ENCODE measurements around the gene XBP1.
"Not testable (repeated sequence)": the region's sequence is repeated elsewhere in the genome, so short reads cannot be mapped to it uniquely, and the experiment has no call there.

The XBP1 gene

DNA sequence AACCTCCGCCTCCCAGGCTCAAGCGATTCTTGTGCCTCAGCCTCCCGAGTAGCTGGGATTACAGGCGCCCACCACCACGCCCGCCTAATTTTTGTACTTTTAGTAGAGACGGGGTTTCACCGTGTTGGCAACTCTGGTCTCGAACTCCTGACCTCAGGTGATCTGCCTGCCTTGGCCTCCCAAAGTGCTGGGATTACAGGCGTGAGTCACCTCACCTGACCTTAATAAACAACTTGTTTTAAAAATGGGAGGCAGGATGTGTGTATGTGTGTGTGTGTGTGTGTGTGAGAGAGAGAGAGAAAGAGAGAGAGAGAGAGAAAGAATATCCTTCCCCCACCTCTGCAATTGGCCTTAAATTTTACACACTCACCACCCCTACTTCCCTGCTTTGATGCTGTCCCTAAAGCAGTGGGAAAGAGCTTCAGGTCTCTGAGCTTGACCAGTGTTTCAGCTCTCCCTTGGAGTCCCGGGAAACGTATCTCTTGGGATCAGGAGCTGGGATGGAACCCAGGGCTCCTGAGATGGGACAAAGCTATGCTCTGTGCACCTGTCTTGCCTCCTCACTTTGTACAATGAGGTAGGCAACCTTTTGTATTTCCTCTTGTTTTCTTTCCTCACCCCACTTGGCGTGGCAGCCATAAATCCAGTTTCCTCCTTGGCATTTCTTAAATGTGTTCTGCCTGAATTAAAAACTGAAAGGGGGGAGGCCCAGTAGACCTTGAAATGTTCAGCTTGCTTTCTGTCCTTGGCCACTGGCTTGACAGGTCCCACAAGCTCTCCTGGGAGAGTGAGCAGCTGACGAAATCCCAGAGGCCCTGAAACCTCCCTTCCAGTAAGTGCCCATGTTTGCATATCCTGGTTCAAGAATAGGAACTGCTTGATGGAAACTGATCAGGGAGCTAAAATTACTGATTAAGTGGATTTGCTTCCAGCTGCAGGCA lies 17.8 kb upstream of the XBP1 start:
- DNase-seq, result no peak

DNA sequence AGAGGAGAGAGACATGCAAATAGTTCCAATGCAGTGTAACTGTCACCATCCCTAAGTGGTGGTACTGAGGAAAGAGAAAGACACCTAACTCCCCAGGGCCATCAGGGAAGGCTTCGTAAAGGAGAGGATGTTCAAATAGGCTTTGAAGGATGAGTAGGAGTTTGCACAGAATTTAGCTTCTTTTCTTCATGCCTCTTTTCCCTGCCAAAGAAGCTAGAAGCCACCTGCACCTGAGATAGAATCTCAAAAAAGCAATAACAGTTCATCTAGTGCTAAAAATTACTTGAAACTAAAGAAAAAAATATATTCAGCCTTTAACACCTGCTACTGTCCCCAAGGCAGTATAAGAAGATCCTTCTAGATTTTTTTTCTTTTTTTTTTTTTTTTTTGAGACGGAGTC lies 16.7 kb upstream of the XBP1 start:
- no peak for DNase-seq

DNA sequence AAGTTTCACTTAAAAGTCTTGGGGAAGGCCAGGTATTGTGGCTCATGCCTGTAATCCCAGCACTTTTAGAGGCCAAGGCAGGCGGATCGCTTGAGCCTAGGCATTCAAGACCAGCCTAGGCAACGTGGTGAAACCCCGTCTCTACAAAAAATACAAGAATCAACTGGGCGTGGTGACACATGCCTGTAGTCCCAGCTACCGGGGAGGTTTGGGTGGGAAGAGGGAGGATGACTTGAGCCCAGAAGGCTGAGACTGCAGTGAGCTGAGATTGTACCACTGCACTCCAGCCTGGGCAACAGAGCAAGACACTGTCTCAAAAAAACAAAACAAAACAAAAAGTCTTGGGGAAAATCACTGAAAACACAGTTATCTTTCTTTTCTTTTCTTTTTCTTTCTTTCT lies 15.4 kb upstream of the XBP1 start:
- DNase-seq, result no peak

DNA sequence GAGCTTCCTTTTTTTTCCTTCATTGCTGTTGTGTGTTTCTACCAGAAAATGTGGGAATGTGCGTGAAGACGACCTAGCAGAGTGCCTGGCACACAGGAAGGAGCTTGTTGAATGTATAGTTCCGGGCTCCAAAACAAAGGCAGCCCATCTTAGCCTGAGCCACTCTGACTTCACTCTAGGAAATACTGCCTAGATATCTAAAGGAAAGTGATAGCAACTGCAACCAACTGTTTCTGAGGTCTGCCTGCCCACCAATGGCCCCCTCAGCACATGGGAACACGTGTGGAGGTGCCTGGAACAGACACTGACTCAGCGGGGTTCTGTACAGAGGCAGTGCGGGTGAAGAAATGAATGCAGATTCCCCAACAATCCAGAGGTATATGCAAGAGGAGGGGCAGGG lies 14.7 kb upstream of the XBP1 start:
- peak in 1 of 2 donors; percentile 30 for DNase-seq

DNA sequence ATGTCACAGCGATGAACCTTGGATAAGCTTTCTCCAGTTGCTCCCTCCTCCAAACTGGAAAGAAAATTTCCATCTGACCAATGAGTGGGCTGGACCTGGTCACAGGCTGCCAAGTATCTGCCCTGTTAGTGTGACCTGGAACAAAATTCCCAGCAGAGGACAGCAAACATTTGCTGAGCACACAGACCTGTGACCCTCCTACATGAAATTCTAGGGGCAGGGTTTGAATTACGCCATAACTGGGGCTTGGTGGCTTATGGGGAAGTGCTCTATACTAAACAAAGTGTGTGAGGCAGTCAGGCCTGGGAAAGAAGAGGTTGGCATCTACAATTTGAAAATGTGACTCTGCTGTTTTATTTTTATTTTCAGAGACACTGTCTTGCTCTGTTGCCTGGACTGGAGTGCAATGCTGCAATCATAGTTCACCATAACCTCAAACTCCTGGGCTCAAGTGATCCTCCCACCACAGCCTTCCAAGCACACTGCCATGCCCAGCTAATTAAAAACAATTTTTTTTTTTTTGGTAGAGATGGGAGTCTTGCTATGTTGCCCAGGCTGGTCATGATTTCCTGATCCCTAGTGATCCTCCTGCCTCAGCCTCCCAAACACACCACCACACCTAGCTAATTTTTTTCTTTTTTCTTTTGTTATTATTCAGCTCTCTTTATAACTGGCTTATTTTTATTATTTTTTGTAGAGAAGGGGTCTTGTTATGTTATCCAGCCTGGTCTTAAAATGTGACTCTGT lies 13.6 kb upstream of the XBP1 start:
- peak; percentile 93 to 98 for DNase-seq

DNA sequence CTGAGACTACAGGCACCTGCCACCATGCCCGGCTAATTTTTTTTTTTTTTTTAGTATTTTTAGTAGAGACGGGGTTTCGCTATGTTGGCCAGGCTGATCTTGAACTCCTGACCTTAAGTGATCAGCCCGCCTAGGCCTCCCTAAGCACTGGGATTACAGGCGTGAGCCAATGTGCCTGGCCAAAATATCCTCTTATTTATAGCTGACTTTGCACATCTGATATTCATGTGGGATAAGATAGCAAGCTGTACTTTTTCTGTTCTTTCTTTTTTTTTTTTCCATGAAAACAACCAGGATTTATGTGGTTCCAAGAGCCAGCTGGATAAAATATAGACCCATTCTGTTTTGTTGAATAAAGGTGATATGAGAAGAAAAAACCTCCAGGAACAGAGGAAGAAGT lies 12.1 kb upstream of the XBP1 start:
- no peak for DNase-seq

DNA sequence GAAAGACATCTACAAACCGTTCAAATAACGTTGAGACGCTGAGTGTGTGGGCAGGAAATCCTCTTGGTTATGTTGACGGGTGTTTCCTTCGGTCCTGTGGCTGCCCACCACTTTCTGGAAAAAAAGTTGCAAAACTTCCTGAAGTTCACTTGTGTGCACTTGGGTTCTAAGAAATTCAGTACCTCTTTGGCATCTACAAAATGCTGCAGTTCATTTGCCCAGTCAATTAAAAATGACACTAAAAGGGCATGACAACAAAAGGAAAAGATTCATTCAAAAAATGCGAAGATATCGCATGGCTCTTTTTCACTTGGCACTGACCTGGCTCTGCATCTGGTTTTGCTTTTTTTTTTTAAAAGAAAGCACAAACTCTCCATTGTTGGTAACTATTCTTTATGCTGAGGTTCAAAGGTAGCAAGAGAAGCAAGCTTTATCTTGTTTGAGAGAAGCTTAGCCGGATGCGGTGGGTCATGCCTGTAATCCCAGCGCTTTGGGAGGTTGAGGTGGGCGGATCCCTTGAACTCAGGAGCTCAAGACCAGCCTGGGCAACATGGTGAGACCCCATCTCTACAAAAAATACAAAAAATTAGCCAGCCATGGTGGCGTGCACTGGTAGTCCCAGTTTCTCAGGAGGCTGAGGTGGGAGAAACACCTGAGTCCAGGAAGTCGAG lies 10.6 kb upstream of the XBP1 start:
- peak; percentile 78 to 86 for DNase-seq

DNA sequence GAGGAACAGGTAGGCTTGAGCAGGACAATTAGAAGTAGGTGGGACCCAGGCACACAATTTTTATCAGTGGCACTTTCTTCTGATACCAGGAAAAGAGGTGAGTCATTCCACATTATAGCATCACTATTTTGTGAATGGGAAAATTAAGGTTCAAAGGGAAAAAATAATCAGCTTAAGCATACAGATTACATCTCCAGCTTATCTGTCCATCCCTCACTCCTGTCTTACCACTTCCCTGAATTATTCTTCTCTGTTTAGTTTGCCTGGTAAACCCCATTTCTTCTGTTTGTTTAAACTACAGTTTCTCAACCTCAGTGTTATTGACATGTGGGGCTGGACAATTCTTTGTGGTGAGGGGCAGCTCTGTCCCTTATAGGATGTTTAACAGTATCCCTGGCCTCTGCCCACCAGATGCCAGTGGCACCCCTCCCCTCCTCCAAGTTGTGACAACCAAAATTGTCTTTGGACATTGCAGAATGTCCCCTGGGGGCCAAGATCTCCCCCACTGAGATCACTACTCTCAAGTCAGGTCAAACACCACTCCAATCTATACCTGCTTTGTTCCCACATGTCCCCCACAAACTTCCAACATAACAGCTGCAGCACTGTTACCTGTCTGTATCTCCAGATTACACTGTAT lies 8.5 kb upstream of the XBP1 start:
- no peak for DNase-seq

DNA sequence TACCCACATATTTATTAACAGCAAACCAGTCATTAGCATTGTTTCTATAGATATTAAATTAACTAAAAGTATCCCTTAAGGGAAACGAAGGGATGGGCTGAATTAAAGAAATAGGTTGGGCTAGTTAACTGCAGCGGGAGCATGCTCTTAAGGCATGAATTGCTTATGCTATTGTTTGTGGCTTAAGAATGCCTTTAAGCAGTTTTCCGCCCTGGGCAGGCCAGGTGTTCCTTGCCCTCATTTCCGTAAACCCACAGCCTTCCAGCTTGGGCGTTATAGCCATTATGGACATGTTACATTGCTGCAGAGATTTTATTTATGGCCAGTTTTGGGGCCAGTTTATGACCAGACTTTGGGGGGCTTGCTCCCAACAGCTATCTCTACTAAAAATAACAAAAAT lies 5.1 kb upstream of the XBP1 start:
- not testable (repeated sequence) for DNase-seq

DNA sequence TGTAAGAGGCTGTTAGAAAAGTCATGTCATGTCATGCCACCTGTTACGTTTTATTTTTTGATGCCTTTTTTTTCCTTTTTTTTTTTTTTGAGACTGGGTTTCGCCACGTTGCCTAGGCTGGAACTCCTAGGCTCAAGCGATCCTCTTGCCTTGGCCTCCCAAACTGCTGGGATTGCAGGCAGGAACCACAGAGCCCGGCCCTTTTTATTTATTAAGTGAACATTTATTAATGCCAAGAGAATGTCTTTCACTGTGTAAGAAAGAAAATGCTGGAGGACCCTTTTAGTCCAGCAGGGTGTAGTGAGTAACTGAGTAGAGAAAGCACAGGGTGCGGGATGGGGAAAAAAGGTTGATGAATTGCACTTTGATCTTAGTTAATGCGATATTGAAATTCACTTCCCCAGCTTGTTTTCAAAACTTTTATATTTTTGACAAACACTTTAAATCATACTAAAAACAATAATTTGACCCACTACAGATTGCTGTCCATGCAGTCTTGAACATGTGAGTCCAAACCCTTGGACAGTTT lies 2.3 kb upstream of the XBP1 start:
- no peak for DNase-seq

DNA sequence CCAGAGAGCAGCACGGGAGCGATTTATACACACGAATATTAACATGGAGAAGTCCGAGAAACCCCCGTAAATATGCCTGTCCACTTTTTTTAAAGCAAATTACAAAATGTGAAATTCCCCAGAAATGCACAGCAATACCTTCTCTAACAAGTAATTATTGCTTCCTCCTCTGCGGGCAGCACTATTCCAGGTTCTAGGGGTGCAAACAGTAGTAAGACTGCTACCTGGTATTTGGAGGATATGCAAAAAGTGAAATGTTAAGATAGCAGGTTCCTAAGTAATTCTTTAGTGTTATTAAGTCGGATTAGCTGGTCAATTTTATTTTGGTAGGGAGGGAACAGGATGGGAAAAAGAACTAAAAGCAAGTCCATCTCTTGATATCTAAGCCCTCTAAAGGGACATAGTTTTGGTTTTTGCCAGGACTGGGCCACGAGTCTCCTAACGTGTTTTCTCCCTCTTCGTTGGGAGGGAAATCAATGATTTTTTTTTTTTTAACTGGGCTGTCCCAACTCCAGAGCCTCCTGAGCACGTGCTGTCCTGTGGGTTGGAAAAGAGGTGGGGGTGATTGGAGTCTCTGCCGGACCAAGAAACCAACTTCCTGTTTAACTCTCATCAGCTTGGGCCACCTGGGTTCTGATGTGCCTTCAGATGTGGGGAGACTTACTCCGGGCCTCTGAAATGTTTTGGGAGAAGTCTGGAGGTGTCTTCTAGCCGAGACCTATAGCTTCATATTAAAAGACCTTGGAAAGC lies 1.7 kb upstream of the XBP1 start:
- peak; percentile 51 to 73 for DNase-seq

DNA sequence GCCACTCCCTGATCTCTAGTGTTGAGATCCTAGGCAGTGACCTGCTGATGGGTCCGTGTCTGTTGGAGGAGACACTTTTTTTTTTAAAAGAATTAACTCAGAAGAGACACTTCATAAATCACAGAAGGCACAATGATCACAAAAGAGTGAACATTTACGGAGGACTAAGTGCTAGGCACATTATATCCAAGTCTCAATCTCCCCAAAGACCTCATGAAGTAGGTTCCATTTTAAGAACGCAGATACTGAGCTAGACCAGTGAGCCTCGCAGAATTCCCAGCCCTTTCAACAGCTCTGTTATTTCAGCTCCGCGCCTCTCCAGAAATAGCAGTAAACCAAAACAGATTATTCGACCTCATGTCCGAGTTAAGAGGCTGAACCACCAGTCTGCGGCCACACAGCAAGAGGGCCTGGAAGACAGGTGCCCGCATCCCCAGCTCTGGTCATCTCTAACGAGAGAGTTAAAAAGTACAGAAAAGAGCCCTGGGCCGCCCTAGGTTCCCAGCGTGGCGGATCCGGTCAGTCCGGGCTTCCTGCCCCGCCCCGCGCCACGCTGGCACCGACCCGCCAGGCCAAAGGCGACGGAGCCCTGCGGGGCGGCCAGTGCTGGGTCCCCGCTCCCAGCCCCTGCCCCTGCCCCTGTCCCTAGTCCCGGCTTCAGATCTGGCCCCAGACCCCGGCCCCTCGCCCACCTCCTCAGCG lies 612 bp downstream of the XBP1 start:
- DNase-seq, result peak; percentile 48 to 57

DNA sequence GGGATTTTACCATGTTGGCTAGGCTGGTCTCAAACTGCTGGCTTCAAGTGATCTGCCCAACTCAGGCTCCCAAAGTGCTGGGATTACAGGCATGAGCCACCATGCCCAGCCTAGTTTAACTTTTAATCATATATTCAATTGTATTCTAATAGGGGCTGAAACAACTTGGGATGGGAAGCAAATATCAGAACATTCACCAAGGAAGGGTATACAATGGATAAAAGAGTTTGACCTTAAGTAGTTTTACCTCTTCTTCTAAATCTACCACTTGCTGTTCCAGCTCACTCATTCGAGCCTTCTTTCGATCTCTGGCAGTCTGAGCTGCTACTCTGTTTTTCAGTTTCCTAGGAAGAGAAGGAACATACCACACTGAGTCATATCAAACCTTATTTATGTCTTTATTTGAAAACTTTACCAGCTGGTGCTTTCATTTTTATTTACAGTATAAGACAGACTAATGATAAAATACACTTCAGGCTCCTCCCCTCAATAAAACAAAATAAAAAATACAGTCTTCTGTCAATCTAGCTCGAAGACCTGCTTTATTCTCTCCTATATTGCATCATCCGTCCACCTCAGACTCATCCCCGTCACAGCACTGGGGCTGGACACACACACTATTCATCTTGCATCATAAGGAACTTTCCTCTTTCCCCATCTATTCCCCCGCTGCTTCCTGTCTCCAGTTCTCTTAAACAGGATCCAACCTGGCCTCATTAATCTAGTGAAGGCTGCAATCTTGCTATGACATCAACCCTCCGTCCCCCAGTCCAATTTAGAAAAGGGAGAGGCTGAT lies 1.4 kb downstream of the XBP1 start:
- DNase-seq, result peak; percentile 97 to 99

DNA sequence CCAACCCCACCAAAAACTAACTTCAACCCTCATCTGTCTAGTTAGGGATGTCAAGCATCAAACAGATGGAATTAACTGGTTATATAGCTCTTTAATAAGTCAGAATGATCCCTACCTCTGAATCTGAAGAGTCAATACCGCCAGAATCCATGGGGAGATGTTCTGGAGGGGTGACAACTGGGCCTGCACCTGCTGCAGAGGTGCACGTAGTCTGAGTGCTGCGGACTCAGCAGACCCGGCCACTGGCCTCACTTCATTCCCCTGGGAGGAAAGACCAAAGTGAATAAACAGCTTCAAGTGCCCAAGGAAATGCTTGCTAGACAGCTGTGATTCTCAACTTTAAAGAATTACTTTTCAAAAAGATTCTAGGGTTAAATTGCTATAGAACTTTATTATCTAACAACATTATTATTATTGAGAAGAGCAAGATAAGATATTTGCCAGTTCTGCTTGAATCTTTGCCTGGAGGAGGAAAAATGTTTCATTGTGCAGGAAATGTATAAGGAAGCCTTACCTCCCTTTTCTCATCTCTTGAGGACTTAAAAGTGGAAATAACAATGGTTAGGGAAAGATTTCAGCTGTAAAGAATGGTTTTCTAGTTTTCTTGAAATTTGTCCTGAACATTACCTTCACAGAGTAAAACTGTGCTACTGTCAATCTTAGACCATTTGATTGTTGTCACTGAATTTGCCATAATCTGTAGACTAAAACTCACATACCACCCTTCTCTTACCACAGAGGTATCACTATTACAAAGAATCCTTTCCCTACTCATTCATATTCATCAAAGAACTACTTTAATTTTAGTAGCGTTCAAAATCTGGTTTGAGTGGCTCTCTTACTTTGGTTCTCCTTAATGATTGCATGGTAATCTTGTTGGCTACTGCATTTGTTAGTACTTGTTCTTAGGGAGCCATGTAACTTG lies 4.2 kb downstream of the XBP1 start:
- DNase-seq, result no peak

DNA sequence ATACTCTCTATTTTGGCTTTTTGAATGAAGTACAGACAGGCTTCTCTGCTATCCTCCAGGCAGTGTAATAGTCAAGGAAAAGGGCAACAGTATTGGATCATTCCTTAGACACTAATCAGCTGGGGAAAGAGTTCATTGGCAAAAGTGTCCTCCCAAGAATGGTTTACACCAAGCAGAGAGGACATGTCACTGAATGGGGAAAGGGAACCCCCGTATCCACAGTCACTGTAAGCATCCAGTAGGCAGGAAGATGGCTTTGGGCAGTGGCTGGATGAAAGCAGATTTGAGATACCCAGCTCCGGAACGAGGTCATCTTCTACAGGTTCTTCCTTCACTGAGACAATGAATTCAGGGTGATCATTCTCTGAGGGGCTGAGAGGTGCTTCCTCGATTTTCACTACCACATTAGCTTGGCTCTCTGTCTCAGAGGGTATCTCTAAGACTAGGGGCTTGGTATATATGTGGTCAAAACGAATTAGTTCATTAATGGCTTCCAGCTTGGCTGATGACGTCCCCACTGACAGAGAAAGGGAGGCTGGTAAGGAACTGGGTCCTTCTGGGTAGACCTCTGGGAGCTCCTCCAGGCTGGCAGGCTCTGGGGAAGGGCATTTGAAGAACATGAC lies 5.2 kb downstream of the XBP1 start:
- no peak for DNase-seq

DNA sequence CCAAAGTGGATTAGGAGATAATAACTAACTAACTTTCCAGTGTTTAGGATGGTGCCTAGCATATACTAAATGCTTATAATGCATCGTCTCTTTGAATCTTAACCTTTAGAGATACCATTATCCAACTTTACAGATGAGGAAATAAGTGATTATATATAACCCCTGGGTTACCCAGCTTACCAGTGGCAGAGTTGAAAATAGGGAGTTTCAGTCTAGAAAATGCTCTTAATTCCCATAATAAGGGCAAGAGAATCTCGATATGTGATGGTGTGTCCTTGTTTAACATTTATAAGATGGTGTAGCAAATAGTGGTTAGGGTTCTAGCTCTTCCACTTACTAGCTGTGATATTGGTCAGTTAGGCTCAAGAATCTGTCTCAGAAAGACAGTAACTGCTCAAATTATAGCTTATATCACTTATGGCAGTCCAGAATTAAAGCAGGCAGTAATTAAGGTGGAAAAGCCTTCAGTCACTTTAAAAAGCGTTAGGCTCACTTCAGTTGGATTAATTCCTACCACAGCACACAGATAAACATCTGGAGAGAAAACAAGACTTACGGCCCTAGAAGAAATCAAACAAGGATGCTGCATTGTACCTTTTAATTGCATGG lies 6.3 kb downstream of the XBP1 start:
- no peak for DNase-seq

DNA sequence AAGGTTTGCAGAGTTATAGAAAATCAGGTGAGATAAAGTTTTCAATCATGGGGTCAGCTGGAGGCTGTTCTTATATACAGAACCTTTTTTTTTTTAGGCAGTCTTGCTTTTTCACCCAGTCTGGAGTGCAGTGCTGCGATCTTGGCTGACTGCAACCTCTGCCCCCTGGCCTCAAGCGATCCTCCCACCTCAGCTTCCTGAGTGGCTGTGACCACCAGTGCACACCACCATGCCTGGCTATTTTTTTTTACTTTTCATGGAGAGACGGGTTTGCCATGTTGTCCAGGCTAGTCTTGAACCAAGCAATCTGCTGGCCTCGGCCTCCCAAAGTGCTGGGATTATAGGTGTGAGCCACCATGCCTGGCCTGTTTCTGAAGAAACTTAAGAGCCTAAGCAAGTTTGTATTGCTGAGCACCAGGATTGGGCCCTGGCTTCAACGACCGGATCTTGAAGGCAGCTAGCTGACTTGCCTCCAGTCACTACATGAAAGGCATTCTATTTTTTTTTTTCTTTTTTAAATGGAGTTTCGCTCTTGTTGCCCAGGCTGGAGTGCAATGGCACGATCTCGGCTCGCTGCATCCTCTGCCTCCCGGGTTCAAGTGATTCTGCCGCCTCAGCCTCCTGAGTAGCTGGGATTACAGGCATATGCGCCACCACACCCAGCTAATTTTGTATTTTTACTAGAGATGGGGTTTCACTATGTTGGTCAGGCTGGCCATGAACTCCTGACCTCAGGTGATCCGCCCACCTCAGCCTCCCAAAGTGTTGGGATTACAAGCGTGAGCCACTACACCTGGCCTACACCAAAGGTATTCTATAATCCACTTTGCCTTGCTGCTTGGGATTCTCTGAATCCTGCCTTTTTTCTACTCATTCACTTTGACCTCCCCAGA lies 7.6 kb downstream of the XBP1 start:
- DNase-seq, result no peak

All from inflammatory macrophage treated with lipopolysaccharide for 1 hour (primary cell).